ENCODE measurements around the gene STK32C. TPM values are rescaled to one million over a fixed set of nuclear protein-coding genes. Genes with fewer than 3 reads are reported as not detected.
A peak's percentile ranks its signal among the peaks of the same experiment; 100 is the strongest.

Gene STK32C
- total and polyA plus RNA-seq, 7 donors: 4.3 to 12.8 (median 8.4) TPM

- H3K27ac ChIP-seq: peak overlapping the region in 3 of 4 donors; percentile 5 to 69 (median 67)
- peak overlapping the region in 2 of 4 donors; percentile 43 to 46 for H3K4me3 ChIP-seq
Measured at GRCh38 chr10:132336064-132336746, 28.5 kb upstream of the STK32C start.

GRCh38 chr10:132335189-132336063 is 27.7 kb upstream of the STK32C start:
- no peak for TF ChIP-seq POLR2AphosphoS5 (IDR thresholded peaks at IDR 0.05)
- TF ChIP-seq, protein P1, sequence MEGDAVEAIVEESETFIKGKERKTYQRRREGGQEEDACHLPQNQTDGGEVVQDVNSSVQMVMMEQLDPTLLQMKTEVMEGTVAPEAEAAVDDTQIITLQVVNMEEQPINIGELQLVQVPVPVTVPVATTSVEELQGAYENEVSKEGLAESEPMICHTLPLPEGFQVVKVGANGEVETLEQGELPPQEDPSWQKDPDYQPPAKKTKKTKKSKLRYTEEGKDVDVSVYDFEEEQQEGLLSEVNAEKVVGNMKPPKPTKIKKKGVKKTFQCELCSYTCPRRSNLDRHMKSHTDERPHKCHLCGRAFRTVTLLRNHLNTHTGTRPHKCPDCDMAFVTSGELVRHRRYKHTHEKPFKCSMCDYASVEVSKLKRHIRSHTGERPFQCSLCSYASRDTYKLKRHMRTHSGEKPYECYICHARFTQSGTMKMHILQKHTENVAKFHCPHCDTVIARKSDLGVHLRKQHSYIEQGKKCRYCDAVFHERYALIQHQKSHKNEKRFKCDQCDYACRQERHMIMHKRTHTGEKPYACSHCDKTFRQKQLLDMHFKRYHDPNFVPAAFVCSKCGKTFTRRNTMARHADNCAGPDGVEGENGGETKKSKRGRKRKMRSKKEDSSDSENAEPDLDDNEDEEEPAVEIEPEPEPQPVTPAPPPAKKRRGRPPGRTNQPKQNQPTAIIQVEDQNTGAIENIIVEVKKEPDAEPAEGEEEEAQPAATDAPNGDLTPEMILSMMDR (IDR thresholded peaks at IDR 0.05): no peak
- TF ChIP-seq POLR2A (IDR thresholded peaks at IDR 0.05): no peak
- TF ChIP-seq EP300 (IDR thresholded peaks at IDR 0.05): no peak
- Histone ChIP-seq H3K4me1 (peaks cover 0 to 22% (median 18%) of the 10 kb centered on the region in 4 donors), H3K27me3 (no peaks in the 10 kb centered on the region), H3K27ac (peak overlapping the region in 3 of 4 donors; percentile 5 to 35 (median 31)), H3K9me3 (no peaks in the 10 kb centered on the region), H3K36me3 (peaks cover 0 to 31% (median 0%) of the 10 kb centered on the region in 4 donors), H3K4me3 (no peak overlapping the region)
- 62 to 84% methylated on average over 14 of the region's 14 CpGs for WGBS, 2 donors
- peak; percentile 74 for DNase-seq
- intact Hi-C loops (cut with DNase I): loop anchor here (10.0 kb wide), 1 partner anchor 969 kb away; the partner anchor contains the start of genes TUBGCP2 and ZNF511

More at GRCh38 chr10:132336064-132336746, 28.5 kb upstream of the STK32C start:
- Histone ChIP-seq H3K36me3 (peaks cover 0 to 31% (median 0%) of the 10 kb centered on the region in 4 donors), H3K4me1 (peaks cover 0 to 15% (median 12%) of the 10 kb centered on the region in 4 donors), H3K27me3 (no peaks in the 10 kb centered on the region), H3K9me3 (no peaks in the 10 kb centered on the region)
- peak; percentile 55 for DNase-seq
- intact Hi-C loops (cut with DNase I): loop anchor here (10.0 kb wide), 1 partner anchor 969 kb away; the partner anchor contains the start of genes TUBGCP2 and ZNF511
- 73 to 77% methylated on average over 11 of the region's 11 CpGs for WGBS, 2 donors
- TF ChIP-seq, protein P1 (IDR thresholded peaks at IDR 0.05): no peak
- TF ChIP-seq POLR2A (IDR thresholded peaks at IDR 0.05): no peak
- TF ChIP-seq POLR2AphosphoS5 (IDR thresholded peaks at IDR 0.05): no peak
- TF ChIP-seq EP300 (IDR thresholded peaks at IDR 0.05): no peak

DNA sequence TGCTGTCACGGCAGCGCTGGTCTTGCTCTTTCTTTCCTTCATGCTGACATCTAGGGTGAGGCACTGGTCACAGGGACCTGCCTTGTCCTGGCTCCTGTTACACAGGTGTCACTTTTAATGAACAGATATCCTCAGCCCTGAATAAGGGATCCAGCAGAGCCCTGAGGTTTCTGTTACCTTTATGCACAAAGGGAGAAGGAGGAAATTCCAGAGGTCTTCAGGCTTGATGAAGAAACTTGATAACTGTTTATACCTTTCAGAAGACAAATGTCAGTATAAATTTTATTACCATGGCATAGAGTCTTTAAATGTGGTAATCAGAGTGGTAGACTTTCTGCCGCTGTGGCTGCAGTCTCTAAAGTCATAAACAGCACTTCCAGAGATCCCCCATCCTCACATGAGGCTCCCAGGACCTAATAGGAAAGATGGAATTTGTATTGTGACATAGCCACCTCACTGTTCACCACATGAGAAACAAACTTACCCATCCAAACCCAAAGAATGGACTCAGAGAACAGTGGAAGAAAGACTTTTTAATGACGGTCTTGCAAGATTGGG is 27.0 kb upstream of the STK32C start:
- Histone ChIP-seq H3K9me3 (no peaks in the 10 kb centered on the region), H3K4me3 (no peak overlapping the region), H3K27me3 (no peaks in the 10 kb centered on the region), H3K36me3 (peaks cover 0 to 29% (median 0%) of the 10 kb centered on the region in 4 donors), H3K4me1 (peaks cover 0 to 29% (median 25%) of the 10 kb centered on the region in 4 donors), H3K27ac (no peak overlapping the region)
- TF ChIP-seq EP300 (IDR thresholded peaks at IDR 0.05) (no peak), POLR2AphosphoS5 (IDR thresholded peaks at IDR 0.05) (no peak), POLR2A (IDR thresholded peaks at IDR 0.05) (no peak)
- TF ChIP-seq, protein P1 (IDR thresholded peaks at IDR 0.05): no peak
- 87 to 93% methylated on average over 4 of the region's 4 CpGs for WGBS, 2 donors
- intact Hi-C loops (cut with DNase I): loop anchor here (10.0 kb wide), 1 partner anchor 970 kb away; the partner anchor contains the start of genes TUBGCP2 and ZNF511
- no peak for DNase-seq

DNA sequence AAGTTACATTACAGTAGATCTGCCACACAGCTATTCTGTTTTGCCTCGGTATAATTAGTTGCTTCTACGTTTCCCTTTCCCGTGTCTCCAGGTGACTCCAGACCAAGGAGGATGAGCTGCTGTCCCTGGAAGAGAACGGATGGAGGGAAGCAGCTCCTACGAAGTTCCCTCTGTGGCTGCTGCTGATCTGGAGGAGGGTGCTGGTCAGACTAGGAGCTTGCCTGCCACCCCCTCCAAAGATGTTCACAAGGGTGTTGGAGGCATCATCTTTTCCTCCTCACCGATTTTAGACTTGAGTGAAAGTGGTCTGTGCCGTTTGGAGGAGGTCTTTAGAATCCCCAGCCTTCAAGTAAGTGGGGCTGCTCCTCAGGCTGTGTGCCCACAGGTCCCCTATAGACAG is 25.6 kb upstream of the STK32C start:
- H3K4me1 ChIP-seq: peaks cover 0 to 40% (median 36%) of the 10 kb centered on the region in 4 donors
- TF ChIP-seq POLR2AphosphoS5 (IDR thresholded peaks at IDR 0.05): no peak
- TF ChIP-seq POLR2A (IDR thresholded peaks at IDR 0.05): no peak
- TF ChIP-seq EP300 (IDR thresholded peaks at IDR 0.05): no peak
- TF ChIP-seq, protein P1 (IDR thresholded peaks at IDR 0.05): no peak
- no peak overlapping the region for H3K4me3 ChIP-seq
- peak; percentile 26 for DNase-seq
- H3K9me3 ChIP-seq: no peaks in the 10 kb centered on the region
- H3K27me3 ChIP-seq: no peaks in the 10 kb centered on the region
- no peak overlapping the region for H3K27ac ChIP-seq
- H3K36me3 ChIP-seq: peaks cover 0 to 17% (median 0%) of the 10 kb centered on the region in 4 donors
- intact Hi-C loops (cut with DNase I): loop anchor here (10.0 kb wide), 1 partner anchor 971 kb away; the partner anchor contains the start of genes TUBGCP2 and ZNF511
- 90 to 95% methylated on average over 7 of the region's 7 CpGs for WGBS, 2 donors
